ENCODE results near the gene HRH1. TPM values are rescaled to one million over a fixed set of nuclear protein-coding genes. Genes with fewer than 3 reads are reported as not detected.

HRH1 gene
- total RNA-seq, 1 donor from 2014 or later, result 0.90 TPM

DNA sequence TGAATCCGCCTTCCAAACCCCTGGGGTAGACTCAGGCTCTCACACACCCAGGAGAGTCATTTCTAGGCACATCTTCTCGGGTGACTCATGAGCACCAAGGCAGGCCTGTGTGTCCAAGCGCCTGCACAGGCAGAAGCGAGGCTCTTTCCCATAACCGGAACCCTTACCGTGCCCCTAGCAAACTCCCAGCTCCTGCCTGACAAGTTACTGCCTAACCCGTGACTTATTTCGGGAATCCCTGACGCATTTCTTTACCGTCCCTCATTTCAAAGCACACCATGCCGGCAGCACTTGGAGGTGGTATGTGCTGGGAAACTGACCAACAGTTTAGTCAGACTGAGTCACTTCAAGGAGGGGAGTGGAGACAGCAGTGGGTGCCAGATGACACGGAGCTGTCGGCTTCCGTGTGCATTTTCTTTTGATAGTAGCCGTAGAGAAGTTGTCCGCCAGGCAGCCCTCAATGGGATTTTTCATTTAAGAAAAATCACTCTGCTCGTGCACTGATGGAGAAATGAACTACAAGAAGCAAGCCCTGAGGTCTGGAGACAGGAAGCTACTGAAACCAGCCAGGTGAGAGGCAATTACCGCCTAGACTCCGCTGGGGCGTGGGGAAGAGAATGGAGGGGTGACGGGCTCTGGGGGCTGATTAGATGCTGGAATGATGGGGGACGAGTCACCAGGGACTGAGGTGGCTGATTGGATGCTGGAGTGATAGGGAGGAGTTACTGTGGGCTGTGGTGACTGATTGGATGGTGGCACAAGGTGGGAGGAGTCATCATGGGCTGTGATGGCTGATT is 17.3 kb upstream of the HRH1 start:
- Mint-ChIP-seq H3K27me3 (ENCODE audit: unreplicated experiment) (no peaks in the 10 kb centered on the region), H3K9me3 (ENCODE audit: unreplicated experiment) (no peaks in the 10 kb centered on the region), H3K4me3 (ENCODE audit: unreplicated experiment) (no peak overlapping the region), H3K27ac (ENCODE audit: unreplicated experiment) (no peak overlapping the region), H3K4me1 (ENCODE audit: unreplicated experiment) (no peaks in the 10 kb centered on the region), H3K36me3 (ENCODE audit: low read depth, unreplicated experiment) (no peaks in the 10 kb centered on the region)
- no peak for TF ChIP-seq CTCF (IDR thresholded peaks at IDR 0.05; ENCODE audit: unreplicated experiment)
- DNase-seq (ENCODE audit: low spot score), result no peak

DNA sequence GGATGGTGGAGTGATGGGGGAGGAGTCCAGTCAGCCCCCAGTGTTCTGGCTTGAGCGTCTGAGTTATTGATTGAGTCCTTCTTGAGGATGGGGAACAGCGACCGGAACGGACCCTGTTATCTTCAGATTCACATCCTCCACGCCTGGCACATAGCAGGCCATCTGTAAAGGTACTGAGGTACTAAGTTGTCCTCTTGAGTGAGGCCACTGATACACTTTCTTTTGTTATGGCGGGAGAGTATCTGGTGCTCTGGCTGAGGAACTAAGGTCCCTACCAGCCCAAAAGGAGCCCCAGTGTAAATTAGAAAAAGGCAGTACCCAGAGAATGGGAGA is 16.7 kb upstream of the HRH1 start:
- DNase-seq (ENCODE audit: low spot score), result no peak
- Mint-ChIP-seq H3K9me3 (ENCODE audit: unreplicated experiment) (no peaks in the 10 kb centered on the region), H3K27me3 (ENCODE audit: unreplicated experiment) (no peaks in the 10 kb centered on the region), H3K27ac (ENCODE audit: unreplicated experiment) (no peak overlapping the region), H3K4me3 (ENCODE audit: unreplicated experiment) (no peak overlapping the region), H3K4me1 (ENCODE audit: unreplicated experiment) (no peaks in the 10 kb centered on the region), H3K36me3 (ENCODE audit: low read depth, unreplicated experiment) (no peaks in the 10 kb centered on the region)
- no peak for TF ChIP-seq CTCF (IDR thresholded peaks at IDR 0.05; ENCODE audit: unreplicated experiment)

DNA sequence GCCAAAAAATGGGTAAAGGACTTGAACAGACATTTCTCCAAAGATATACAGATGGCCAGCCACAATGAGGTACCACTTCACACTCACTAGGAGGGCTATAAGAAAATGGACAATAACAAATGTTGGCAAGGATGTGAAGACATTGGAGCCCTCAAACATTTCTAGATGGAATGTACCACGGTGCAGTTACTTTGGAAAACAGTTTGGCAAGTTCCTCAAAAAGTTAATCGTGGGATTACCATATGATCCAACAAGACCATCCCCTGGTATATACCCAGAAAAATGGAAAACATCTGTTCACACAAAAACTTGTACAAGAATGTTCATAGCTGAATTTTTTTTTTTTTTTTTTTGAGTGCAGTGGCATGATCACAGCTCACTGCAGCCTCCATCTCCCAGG is 15.9 kb upstream of the HRH1 start:
- no peak for TF ChIP-seq CTCF (IDR thresholded peaks at IDR 0.05; ENCODE audit: unreplicated experiment)
- no peak overlapping the region for H3K27ac Mint-ChIP-seq (ENCODE audit: unreplicated experiment)
- no peaks in the 10 kb centered on the region for H3K9me3 Mint-ChIP-seq (ENCODE audit: unreplicated experiment)
- H3K27me3 Mint-ChIP-seq (ENCODE audit: unreplicated experiment), result no peaks in the 10 kb centered on the region
- DNase-seq (ENCODE audit: low spot score), result no peak
- no peak overlapping the region for H3K4me3 Mint-ChIP-seq (ENCODE audit: unreplicated experiment)
- H3K4me1 Mint-ChIP-seq (ENCODE audit: unreplicated experiment), result no peaks in the 10 kb centered on the region
- no peaks in the 10 kb centered on the region for H3K36me3 Mint-ChIP-seq (ENCODE audit: low read depth, unreplicated experiment)

DNA sequence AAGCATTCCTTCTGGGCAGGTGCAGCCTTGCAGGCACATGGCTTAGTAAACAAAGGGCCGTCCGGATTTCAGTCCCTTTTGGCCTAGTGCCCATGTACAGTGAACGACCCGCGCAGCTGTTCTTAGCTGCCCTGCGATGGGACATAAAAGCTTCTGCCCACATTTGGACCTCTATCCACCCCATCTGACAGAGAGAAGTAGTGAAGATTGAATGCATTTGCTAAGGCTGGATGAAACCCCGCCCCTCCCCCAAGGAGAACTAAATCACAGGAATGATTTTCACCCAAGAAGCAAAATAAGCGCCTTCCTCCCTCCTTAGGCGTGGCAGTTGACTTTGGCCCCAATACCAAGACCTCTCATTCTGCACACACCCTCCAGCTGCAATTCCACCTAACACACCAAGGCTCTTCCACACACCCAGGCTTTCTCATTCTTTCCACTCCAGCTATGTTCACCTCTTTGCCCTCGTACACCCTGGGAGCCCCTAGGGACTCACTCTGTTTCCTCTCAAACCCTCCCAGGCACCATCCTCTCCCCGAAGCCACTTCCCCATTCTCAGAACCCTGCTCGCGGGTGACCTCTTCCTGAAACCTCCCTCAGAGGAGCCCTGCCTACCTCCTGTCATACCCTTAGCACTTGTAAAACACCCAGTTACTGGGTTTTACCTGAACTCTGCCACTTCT is 14.1 kb upstream of the HRH1 start:
- no peak for TF ChIP-seq CTCF (IDR thresholded peaks at IDR 0.05; ENCODE audit: unreplicated experiment)
- no peak for DNase-seq (ENCODE audit: low spot score)
- Mint-ChIP-seq H3K27ac (ENCODE audit: unreplicated experiment) (no peak overlapping the region), H3K36me3 (ENCODE audit: low read depth, unreplicated experiment) (no peaks in the 10 kb centered on the region), H3K4me3 (ENCODE audit: unreplicated experiment) (no peak overlapping the region), H3K9me3 (ENCODE audit: unreplicated experiment) (no peaks in the 10 kb centered on the region), H3K4me1 (ENCODE audit: unreplicated experiment) (no peaks in the 10 kb centered on the region), H3K27me3 (ENCODE audit: unreplicated experiment) (peaks cover 3% of the 10 kb centered on the region)

DNA sequence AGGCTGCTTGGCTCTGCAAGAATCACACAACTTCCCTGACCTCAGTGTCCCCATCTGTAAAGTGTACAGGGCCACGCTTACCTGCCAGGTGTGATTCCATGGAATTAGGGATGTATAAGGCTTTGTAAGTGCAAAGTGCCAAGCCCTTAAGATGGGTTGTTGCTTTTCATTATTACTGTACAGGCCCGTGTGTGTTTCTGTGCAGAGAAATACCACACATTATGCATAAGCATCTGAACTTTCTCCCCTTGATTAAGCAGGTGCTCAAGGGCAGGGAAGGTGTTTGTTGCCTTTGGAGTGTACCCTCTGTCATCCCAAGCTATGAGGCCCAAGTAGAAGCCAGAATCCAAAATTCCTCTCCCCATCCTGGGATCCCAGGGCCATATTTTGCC is 13.6 kb upstream of the HRH1 start:
- DNase-seq (ENCODE audit: low spot score), result no peak
- Mint-ChIP-seq H3K36me3 (ENCODE audit: low read depth, unreplicated experiment) (no peaks in the 10 kb centered on the region), H3K27me3 (ENCODE audit: unreplicated experiment) (peaks cover 3% of the 10 kb centered on the region), H3K4me1 (ENCODE audit: unreplicated experiment) (no peaks in the 10 kb centered on the region), H3K27ac (ENCODE audit: unreplicated experiment) (no peak overlapping the region), H3K4me3 (ENCODE audit: unreplicated experiment) (no peak overlapping the region), H3K9me3 (ENCODE audit: unreplicated experiment) (no peaks in the 10 kb centered on the region)
- no peak for TF ChIP-seq CTCF (IDR thresholded peaks at IDR 0.05; ENCODE audit: unreplicated experiment)

Measured in endothelial cell (in vitro differentiated cells).